ENCODE data around the gene CPEB1. TPM values are rescaled to one million over a fixed set of nuclear protein-coding genes. Genes with fewer than 3 reads are reported as not detected.
"Not testable (repeated sequence)": the region's sequence is repeated elsewhere in the genome, so short reads cannot be mapped to it uniquely, and the experiment has no call there.

Gene CPEB1
- total RNA-seq, 4 donors from 2014 or later, result 0.13 to 4.0 (median 1.4) TPM

- intact Hi-C loops (cut with DNase I), result no loop called here
- H3K4me3 ChIP-seq, result peak overlapping the region; percentile 68 to 93 (median 84)
- peaks cover 12 to 47% (median 20%) of the 10 kb centered on the region in 3 donors for H3K36me3 ChIP-seq
- no peaks in the 10 kb centered on the region for H3K9me3 ChIP-seq
- TF ChIP-seq, protein P1, sequence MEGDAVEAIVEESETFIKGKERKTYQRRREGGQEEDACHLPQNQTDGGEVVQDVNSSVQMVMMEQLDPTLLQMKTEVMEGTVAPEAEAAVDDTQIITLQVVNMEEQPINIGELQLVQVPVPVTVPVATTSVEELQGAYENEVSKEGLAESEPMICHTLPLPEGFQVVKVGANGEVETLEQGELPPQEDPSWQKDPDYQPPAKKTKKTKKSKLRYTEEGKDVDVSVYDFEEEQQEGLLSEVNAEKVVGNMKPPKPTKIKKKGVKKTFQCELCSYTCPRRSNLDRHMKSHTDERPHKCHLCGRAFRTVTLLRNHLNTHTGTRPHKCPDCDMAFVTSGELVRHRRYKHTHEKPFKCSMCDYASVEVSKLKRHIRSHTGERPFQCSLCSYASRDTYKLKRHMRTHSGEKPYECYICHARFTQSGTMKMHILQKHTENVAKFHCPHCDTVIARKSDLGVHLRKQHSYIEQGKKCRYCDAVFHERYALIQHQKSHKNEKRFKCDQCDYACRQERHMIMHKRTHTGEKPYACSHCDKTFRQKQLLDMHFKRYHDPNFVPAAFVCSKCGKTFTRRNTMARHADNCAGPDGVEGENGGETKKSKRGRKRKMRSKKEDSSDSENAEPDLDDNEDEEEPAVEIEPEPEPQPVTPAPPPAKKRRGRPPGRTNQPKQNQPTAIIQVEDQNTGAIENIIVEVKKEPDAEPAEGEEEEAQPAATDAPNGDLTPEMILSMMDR (IDR thresholded peaks at IDR 0.05), result no peak
- TF ChIP-seq POLR2A (IDR thresholded peaks at IDR 0.05), result no peak
- peak overlapping the region; percentile 92 to 97 (median 95) for H3K27ac ChIP-seq
- DNase-seq, result no peak
- WGBS, 2 donors, result 0 to 1% methylated on average over 7 to 8 of the region's 23 CpGs
- H3K4me1 ChIP-seq, result peaks cover 10 to 42% (median 26%) of the 10 kb centered on the region in 3 donors
- no peaks in the 10 kb centered on the region for H3K27me3 ChIP-seq
Observed at GRCh38 chr15:82539691-82540054, 107.5 kb downstream of the CPEB1 start.

GRCh38 chr15:82538961-82539690 lies 108.0 kb downstream of the CPEB1 start:
- intact Hi-C loops (cut with DNase I), result no loop called here
- H3K27me3 ChIP-seq, result no peaks in the 10 kb centered on the region
- no peak for DNase-seq
- peak overlapping the region; percentile 59 to 96 (median 93) for H3K27ac ChIP-seq
- H3K4me3 ChIP-seq, result peak overlapping the region; percentile 68 to 93 (median 84)
- 11 to 12% methylated on average over 27 of the region's 28 CpGs for WGBS, 2 donors
- TF ChIP-seq, protein P1 (IDR thresholded peaks at IDR 0.05), result no peak
- no peak for TF ChIP-seq POLR2A (IDR thresholded peaks at IDR 0.05)
- no peaks in the 10 kb centered on the region for H3K9me3 ChIP-seq
- peaks cover 10 to 42% (median 26%) of the 10 kb centered on the region in 3 donors for H3K4me1 ChIP-seq
- peaks cover 12 to 52% (median 20%) of the 10 kb centered on the region in 3 donors for H3K36me3 ChIP-seq

DNA sequence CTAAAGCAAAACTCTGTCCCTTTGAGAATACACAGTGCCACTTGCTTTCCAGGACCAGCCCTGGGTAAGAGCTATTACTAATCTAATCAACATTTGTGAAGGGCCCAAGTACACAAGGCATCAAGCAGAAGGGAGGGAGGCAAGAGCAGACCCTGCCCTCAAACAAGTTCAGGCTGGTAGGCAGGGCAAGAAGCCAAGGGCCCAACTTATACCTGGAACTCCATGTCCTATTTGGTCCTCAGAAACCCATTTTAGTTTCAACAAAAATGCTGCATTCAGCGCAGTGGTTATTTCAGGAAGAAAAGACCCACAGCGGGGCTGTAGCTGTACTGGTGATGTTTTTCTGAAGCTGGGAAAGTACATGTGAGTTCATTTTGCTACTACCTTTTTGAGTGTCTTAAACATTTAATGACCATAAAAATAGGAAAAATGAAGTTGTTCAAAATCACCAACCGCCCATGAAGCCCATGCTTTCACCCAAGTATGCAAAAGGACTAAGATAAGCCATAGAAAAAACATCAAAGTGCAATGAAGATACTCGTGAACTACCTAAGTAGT lies 109.7 kb downstream of the CPEB1 start:
- WGBS, 2 donors, result 63 to 66% methylated on average over 4 of the region's 4 CpGs
- Histone ChIP-seq H3K4me3 (peak overlapping the region in 1 of 4 donors; percentile 93), H3K27me3 (no peaks in the 10 kb centered on the region), H3K9me3 (no peaks in the 10 kb centered on the region), H3K36me3 (peaks cover 12 to 68% (median 20%) of the 10 kb centered on the region in 3 donors), H3K27ac (peak overlapping the region in 3 of 4 donors; percentile 13 to 96 (median 14)), H3K4me1 (peaks cover 16 to 49% (median 26%) of the 10 kb centered on the region in 3 donors)
- intact Hi-C loops (cut with DNase I), result no loop called here
- DNase-seq, result no peak
- no peak for TF ChIP-seq POLR2A (IDR thresholded peaks at IDR 0.05)
- TF ChIP-seq, protein P1 (IDR thresholded peaks at IDR 0.05), result no peak

- no peak for DNase-seq
- Histone ChIP-seq H3K27ac (peak overlapping the region in 2 of 4 donors; percentile 13 to 14), H3K4me3 (no peak overlapping the region), H3K4me1 (peaks cover 20 to 56% (median 26%) of the 10 kb centered on the region in 3 donors), H3K27me3 (no peaks in the 10 kb centered on the region), H3K36me3 (peaks cover 12 to 68% (median 20%) of the 10 kb centered on the region in 3 donors), H3K9me3 (no peaks in the 10 kb centered on the region)
- 54 to 56% methylated on average over 10 of the region's 11 CpGs for WGBS, 2 donors
- no peak for TF ChIP-seq POLR2A (IDR thresholded peaks at IDR 0.05)
- intact Hi-C loops (cut with DNase I), result no loop called here
Observed at GRCh38 chr15:82536409-82537350, 110.5 kb downstream of the CPEB1 start.

- 70 to 78% methylated on average over 9 of the region's 9 CpGs for WGBS, 2 donors
- DNase-seq, result no peak
- TF ChIP-seq POLR2A (IDR thresholded peaks at IDR 0.05), result no peak
- TF ChIP-seq, protein P1 (IDR thresholded peaks at IDR 0.05), result no peak
- H3K4me3 ChIP-seq, result no peak overlapping the region
- H3K4me1 ChIP-seq, result peaks cover 16 to 57% (median 20%) of the 10 kb centered on the region in 3 donors
- no peaks in the 10 kb centered on the region for H3K27me3 ChIP-seq
- H3K9me3 ChIP-seq, result no peaks in the 10 kb centered on the region
- intact Hi-C loops (cut with DNase I), result no loop called here
- no peak overlapping the region for H3K27ac ChIP-seq
- H3K36me3 ChIP-seq, result peaks cover 12 to 68% (median 20%) of the 10 kb centered on the region in 3 donors
Observed at GRCh38 chr15:82535566-82536408, 111.4 kb downstream of the CPEB1 start.

GRCh38 chr15:82535151-82535550 lies 112.0 kb downstream of the CPEB1 start:
- peaks cover 12 to 68% (median 20%) of the 10 kb centered on the region in 3 donors for H3K36me3 ChIP-seq
- not testable (repeated sequence) for DNase-seq

DNA sequence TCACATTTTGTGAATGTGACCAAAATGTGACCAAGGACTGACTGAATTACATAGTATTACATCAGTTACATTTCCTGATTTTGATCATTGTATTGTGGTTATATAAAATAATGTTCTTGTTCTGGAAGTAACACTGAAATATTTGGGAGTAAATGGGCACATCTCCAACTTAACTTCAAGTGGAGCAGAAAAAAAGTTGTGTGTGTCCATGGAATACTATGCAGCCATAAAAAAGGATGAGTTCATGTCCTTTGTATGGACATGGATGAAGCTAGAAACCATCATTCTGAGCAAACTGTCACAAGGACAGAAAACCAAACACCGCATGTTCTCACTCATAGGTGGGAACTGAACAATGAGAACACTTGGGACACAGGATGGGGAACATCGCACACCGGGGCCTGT lies 112.7 kb downstream of the CPEB1 start:
- H3K4me1 ChIP-seq, result peaks cover 16 to 60% (median 20%) of the 10 kb centered on the region in 3 donors
- H3K4me3 ChIP-seq; DNase-seq; H3K27ac ChIP-seq; intact Hi-C loops (cut with DNase I); H3K27me3 ChIP-seq; H3K9me3 ChIP-seq: not testable (repeated sequence)
- H3K36me3 ChIP-seq, result peaks cover 12 to 68% (median 20%) of the 10 kb centered on the region in 3 donors
- WGBS, 2 donors, result 95 to 98% methylated on average over 3 of the region's 3 CpGs

More at GRCh38 chr15:82535151-82535550, 112.0 kb downstream of the CPEB1 start:
- H3K4me1 ChIP-seq, result peaks cover 16 to 62% (median 20%) of the 10 kb centered on the region in 3 donors
- WGBS, 2 donors, result 93 to 96% methylated on average over 4 to 5 of the region's 5 CpGs
- H3K9me3 ChIP-seq; H3K27me3 ChIP-seq; H3K4me3 ChIP-seq; H3K27ac ChIP-seq; intact Hi-C loops (cut with DNase I): not testable (repeated sequence)

All from esophagus squamous epithelium (tissue), 5 donors.